T47D (cell line): ENCODE results near the gene SNX8.

Experiments used
- DNase-seq, 2 experiments: peaks; one replicate each; pipeline versions ENCODE4 v3.0.0 to v3.0.0-alpha.2; 2011 to 2012; ENCODE audit warnings: low read depth in 1 of 2, low spot score in 1 of 2
- JUND ChIP-seq: IDR thresholded peaks from 2 replicates; pipeline ENCODE4 v1.6.1; 2012; ENCODE audit warnings: low read depth
- in situ Hi-C: cut with HindIII; loops from 2 replicates; pipeline ENCODE4 v1.10.0; 2016; ENCODE audit warnings: low sequenced_read_pairs, low pct_unique_long_range_greater_than_20kb

Gene SNX8

GRCh38 chr7:2211259-2211880 is 102.9 kb downstream of the SNX8 start:
- no peak for DNase-seq
- in situ Hi-C loops = no loop called here
- no peak for TF ChIP-seq JUND

- no peak for TF ChIP-seq JUND
- no peak for DNase-seq
- in situ Hi-C loops = no loop called here
These were observed 103.5 kb downstream of the SNX8 start for GRCh38 chr7:2210551-2211258.

- no peak for DNase-seq
- TF ChIP-seq JUND = no peak
- in situ Hi-C loops = no loop called here
These were observed 104.3 kb downstream of the SNX8 start for GRCh38 chr7:2209961-2210323.

- peak; percentile 71 to 83 for DNase-seq
- in situ Hi-C loops = no loop called here
- no peak for TF ChIP-seq JUND
These were observed 104.9 kb downstream of the SNX8 start for GRCh38 chr7:2209146-2209960.

- in situ Hi-C loops = no loop called here
- no peak for TF ChIP-seq JUND
- no peak for DNase-seq
These were observed 105.5 kb downstream of the SNX8 start for GRCh38 chr7:2208712-2209111.

GRCh38 chr7:2205036-2205780 is 109.0 kb downstream of the SNX8 start:
- no peak for DNase-seq
- in situ Hi-C loops = no loop called here
- no peak for TF ChIP-seq JUND

- no peak for TF ChIP-seq JUND
- DNase-seq = no peak
- in situ Hi-C loops = no loop called here
These were observed 109.8 kb downstream of the SNX8 start for GRCh38 chr7:2204446-2204845.

- in situ Hi-C loops = no loop called here
- no peak for DNase-seq
- no peak for TF ChIP-seq JUND
These were observed 110.4 kb downstream of the SNX8 start for GRCh38 chr7:2203766-2204300.

GRCh38 chr7:2202901-2203765 is 111.1 kb downstream of the SNX8 start:
- in situ Hi-C loops = no loop called here
- no peak for TF ChIP-seq JUND
- DNase-seq = no peak

- in situ Hi-C loops = no loop called here
- no peak for DNase-seq
- TF ChIP-seq JUND = no peak
These were observed 111.9 kb downstream of the SNX8 start for GRCh38 chr7:2202361-2202761.
